Natural killer cell treated with Interleukin-12 subunit alpha and Interleukin-12 subunit beta and Interleukin-15 and Interleukin-18, amount 100 ng/mL, for 72 hours (primary cell): Measurements from ENCODE around the gene TMUB1. TPM values are rescaled to one million over a fixed set of nuclear protein-coding genes. Genes with fewer than 3 reads are reported as not detected.

Experiments
- ATAC-seq, 2 donors: fragments of 150-1000 bp; cut with Tn5 transposase in 1 of 2; sonication (Bioruptor Pico), chemical (Tn5 transposase) in 1 of 2; 2 replicates each; pipeline ENCODE4 v1.10.0; 2021
- DNase-seq: peaks from one replicate; pipeline ENCODE4 v3.0.0; 2022; ENCODE audit warnings: low spot score
- H3K27ac Mint-ChIP-seq, 2 donors: 1 replicate in 1 of 2; 2 replicates in 1 of 2; pipeline ENCODE4 v1.8.0; 2022; ENCODE audit warnings: mixed read lengths in 2 of 2, mild to moderate bottlenecking in 1 of 2, moderate library complexity in 1 of 2
- H3K27me3 Mint-ChIP-seq, 2 donors: 1 replicate in 1 of 2; 2 replicates in 1 of 2; pipeline ENCODE4 v1.8.0; 2022; ENCODE audit warnings: mixed read lengths in 2 of 2
- H3K36me3 Mint-ChIP-seq: one replicate; pipeline ENCODE4 v1.8.0; 2022; ENCODE audit warnings: mixed read lengths
- H3K4me1 Mint-ChIP-seq, 2 donors: 1 replicate in 1 of 2; 2 replicates in 1 of 2; pipeline ENCODE4 v1.8.0; 2022; ENCODE audit warnings: low read depth in 2 of 2, mixed read lengths in 2 of 2, mild to moderate bottlenecking in 1 of 2
- H3K4me3 Mint-ChIP-seq: one replicate; pipeline ENCODE4 v1.8.0; 2022; ENCODE audit warnings: mixed read lengths
- H3K9me3 Mint-ChIP-seq: 2 replicates; pipeline ENCODE4 v1.8.0; 2022; ENCODE audit warnings: mixed read lengths
- total RNA-seq, 2 donors: library from RNA; stranded (reverse); gene quantifications; one replicate each; pipeline ENCODE4 v1.2.3, GENCODE V29; 2022

TMUB1 gene
- total RNA-seq, 2 donors from 2014 or later: 65.5 to 73.1 TPM

GRCh38 chr7:151088019-151088855 lies 4.9 kb upstream of the TMUB1 start:
- no peak for DNase-seq
- no peak for ATAC-seq
- Mint-ChIP-seq H3K27me3 (peaks cover 0 to 3% of the 10 kb centered on the region in 2 donors), H3K36me3 (no peaks in the 10 kb centered on the region), H3K4me1 (peaks cover 31 to 32% of the 10 kb centered on the region in 2 donors), H3K9me3 (no peaks in the 10 kb centered on the region), H3K27ac (peak overlapping the region; percentile 22 to 44), H3K4me3 (peak overlapping the region; percentile 78)

- ATAC-seq: peak; percentile 50 to 54
- H3K36me3 Mint-ChIP-seq: no peaks in the 10 kb centered on the region
- peak overlapping the region; percentile 86 for H3K4me3 Mint-ChIP-seq
- peaks cover 0 to 3% of the 10 kb centered on the region in 2 donors for H3K27me3 Mint-ChIP-seq
- peaks cover 36 to 37% of the 10 kb centered on the region in 2 donors for H3K4me1 Mint-ChIP-seq
- no peaks in the 10 kb centered on the region for H3K9me3 Mint-ChIP-seq
- peak overlapping the region in 1 of 2 donors; percentile 44 for H3K27ac Mint-ChIP-seq
- DNase-seq: peak; percentile 76
Observed at GRCh38 chr7:151087245-151088018, 4.1 kb upstream of the TMUB1 start.

GRCh38 chr7:151086802-151087244 lies 3.5 kb upstream of the TMUB1 start:
- Mint-ChIP-seq H3K36me3 (no peaks in the 10 kb centered on the region), H3K4me3 (peak overlapping the region; percentile 86), H3K27me3 (peaks cover 0 to 3% of the 10 kb centered on the region in 2 donors), H3K27ac (peak overlapping the region in 1 of 2 donors; percentile 33), H3K4me1 (peaks cover 37 to 39% of the 10 kb centered on the region in 2 donors), H3K9me3 (no peaks in the 10 kb centered on the region)
- DNase-seq (no peak), ATAC-seq (peak in 1 of 2 donors; percentile 15)

GRCh38 chr7:151085691-151086620 lies 2.7 kb upstream of the TMUB1 start, which contains the start of gene AGAP3:
Gene AGAP3, plus strand, starts transcription at chr7:151086475. Its CDS starts 267 bp downstream, at chr7:151086742.
- Mint-ChIP-seq H3K27me3 (peaks cover 0 to 3% of the 10 kb centered on the region in 2 donors), H3K4me3 (peak within 1 kb of the TSS; percentile 86), H3K27ac (peak within 1 kb of the TSS; percentile 33 to 56), H3K9me3 (no peaks in the 10 kb centered on the region), H3K36me3 (no peaks in the 10 kb centered on the region), H3K4me1 (peaks cover 35 to 37% of the 10 kb centered on the region in 2 donors)
- ATAC-seq (peak; percentile 63 to 76), DNase-seq (peak; percentile 85)

GRCh38 chr7:151085329-151085690 lies 2.0 kb upstream of the TMUB1 start:
- DNase-seq (no peak), ATAC-seq (no peak)
- peaks cover 0 to 3% of the 10 kb centered on the region in 2 donors for H3K27me3 Mint-ChIP-seq
- H3K4me3 Mint-ChIP-seq: peak overlapping the region; percentile 67
- H3K36me3 Mint-ChIP-seq: no peaks in the 10 kb centered on the region
- peaks cover 35 to 37% of the 10 kb centered on the region in 2 donors for H3K4me1 Mint-ChIP-seq
- peak overlapping the region; percentile 24 to 56 for H3K27ac Mint-ChIP-seq
- H3K9me3 Mint-ChIP-seq: no peaks in the 10 kb centered on the region

GRCh38 chr7:151083824-151084160 lies 499 bp upstream of the TMUB1 start:
- peaks cover 0 to 3% of the 10 kb centered on the region in 2 donors for H3K27me3 Mint-ChIP-seq
- no peak for DNase-seq
- no peaks in the 10 kb centered on the region for H3K9me3 Mint-ChIP-seq
- peaks cover 28 to 31% of the 10 kb centered on the region in 2 donors for H3K4me1 Mint-ChIP-seq
- H3K36me3 Mint-ChIP-seq: no peaks in the 10 kb centered on the region
- ATAC-seq: no peak
- peak overlapping the region in 1 of 2 donors; percentile 56 for H3K27ac Mint-ChIP-seq
- peak overlapping the region; percentile 99 for H3K4me3 Mint-ChIP-seq

GRCh38 chr7:151082141-151083070 lies 887 bp downstream of the TMUB1 start:
- Mint-ChIP-seq H3K27ac (peak overlapping the region; percentile 88 to 89), H3K4me3 (peak overlapping the region; percentile 99), H3K36me3 (no peaks in the 10 kb centered on the region), H3K4me1 (peaks cover 27 to 33% of the 10 kb centered on the region in 2 donors), H3K9me3 (no peaks in the 10 kb centered on the region), H3K27me3 (peaks cover 0 to 3% of the 10 kb centered on the region in 2 donors)
- DNase-seq: no peak
- ATAC-seq: no peak

GRCh38 chr7:151081170-151082101 lies 1.9 kb downstream of the TMUB1 start:
- Mint-ChIP-seq H3K4me3 (peak overlapping the region; percentile 99), H3K4me1 (peaks cover 27 to 33% of the 10 kb centered on the region in 2 donors), H3K27me3 (peaks cover 0 to 3% of the 10 kb centered on the region in 2 donors), H3K36me3 (no peaks in the 10 kb centered on the region), H3K9me3 (no peaks in the 10 kb centered on the region), H3K27ac (no peak overlapping the region)
- no peak for ATAC-seq
- no peak for DNase-seq

GRCh38 chr7:151080522-151081169 lies 2.6 kb downstream of the TMUB1 start, which contains the start of gene FASTK:
Gene FASTK, minus strand, starts transcription at chr7:151080809. Its CDS starts 43 bp downstream, at chr7:151080766.
- peaks cover 0 to 3% of the 10 kb centered on the region in 2 donors for H3K27me3 Mint-ChIP-seq
- ATAC-seq (peak; percentile 91 to 94), DNase-seq (peak; percentile 92)
- H3K4me3 Mint-ChIP-seq: peak within 1 kb of the TSS; percentile 87
- no peaks in the 10 kb centered on the region for H3K36me3 Mint-ChIP-seq
- H3K9me3 Mint-ChIP-seq: no peaks in the 10 kb centered on the region
- H3K4me1 Mint-ChIP-seq: peaks cover 22 to 29% of the 10 kb centered on the region in 2 donors
- H3K27ac Mint-ChIP-seq: peak within 1 kb of the TSS; percentile 44 to 64

- ATAC-seq: peak; percentile 0 to 2
- peaks cover 18 to 24% of the 10 kb centered on the region in 2 donors for H3K4me1 Mint-ChIP-seq
- H3K36me3 Mint-ChIP-seq: no peaks in the 10 kb centered on the region
- no peaks in the 10 kb centered on the region for H3K9me3 Mint-ChIP-seq
- no peak for DNase-seq
- peak overlapping the region; percentile 87 for H3K4me3 Mint-ChIP-seq
- peaks cover 0 to under 1% of the 10 kb centered on the region in 2 donors for H3K27me3 Mint-ChIP-seq
- H3K27ac Mint-ChIP-seq: peak overlapping the region; percentile 44 to 64
Observed at GRCh38 chr7:151080067-151080521, 3.2 kb downstream of the TMUB1 start.
